Cardiac muscle cell (in vitro differentiated cells and primary cell): Measurements from ENCODE around the gene CABP7. TPM values are rescaled to one million over a fixed set of nuclear protein-coding genes. Genes with fewer than 3 reads are reported as not detected.

ENCODE experiments used
- DNase-seq, 2 donors: peaks; one replicate each; pipeline versions ENCODE4 v3.0.0 to v3.0.0-alpha.2; 2010 to 2017; ENCODE audit warnings: low read depth in 1 of 2, low spot score in 1 of 2
- H3K27ac ChIP-seq: fragments of 200-600 bp; sonication (generic); 2 replicates; pipeline ENCODE4 v1.5.1; 2016
- H3K27me3 ChIP-seq: fragments of 200-600 bp; sonication (generic); 2 replicates; pipeline ENCODE4 v1.6.0; 2016; ENCODE audit warnings: control low read depth
- H3K36me3 ChIP-seq: fragments of 200-600 bp; sonication (generic); 2 replicates; pipeline ENCODE4 v1.5.1; 2016; ENCODE audit warnings: control low read depth
- H3K4me1 ChIP-seq: fragments of 200-600 bp; sonication (generic); 2 replicates; pipeline ENCODE4 v1.8.1; 2017; ENCODE audit warnings: low read depth, mild to moderate bottlenecking, mixed run types
- H3K4me3 ChIP-seq: fragments of 200-600 bp; sonication (generic); 2 replicates; pipeline ENCODE4 v1.5.1; 2016; ENCODE audit warnings: mild to moderate bottlenecking
- H3K9me3 ChIP-seq: fragments of 200-600 bp; sonication (generic); 2 replicates; pipeline ENCODE4 v1.5.1; 2017; ENCODE audit warnings: low read depth, mild to moderate bottlenecking, control low read depth
- CTCF ChIP-seq: IDR thresholded peaks from 2 replicates; pipeline ENCODE4 v1.5.1; 2012; ENCODE audit warnings: low read depth, mild to moderate bottlenecking, low read length
- polyA plus RNA-seq: library from polyadenylated mRNA; unstranded; fragments of >200 nt; fragmentation: Nextera tagmentation; extraction: Ambion mirVana; gene quantifications from 2 replicates; pipeline ENCODE4 v1.2.1, GENCODE V29; 2016
- total RNA-seq: library from RNA; depleted of rRNA; stranded (reverse); fragments of >200 nt; gene quantifications from 2 replicates; pipeline ENCODE4 v1.2.3, GENCODE V29; 2016

Gene CABP7
- total and polyA plus RNA-seq, 2 experiments from 2014 or later: 0.11 TPM; not detected in 1

GRCh38 chr22:29691636-29692326 lies 28.0 kb upstream of the CABP7 start:
- Histone ChIP-seq H3K4me1 (peaks cover 4% of the 10 kb centered on the region), H3K27me3 (no peaks in the 10 kb centered on the region), H3K36me3 (no peaks in the 10 kb centered on the region), H3K27ac (no peak overlapping the region), H3K9me3 (no peaks in the 10 kb centered on the region), H3K4me3 (no peak overlapping the region)
- no peak for DNase-seq
- TF ChIP-seq CTCF: no peak

GRCh38 chr22:29692327-29692640 lies 27.5 kb upstream of the CABP7 start:
- Histone ChIP-seq H3K27me3 (no peaks in the 10 kb centered on the region), H3K4me3 (no peak overlapping the region), H3K4me1 (peaks cover 4% of the 10 kb centered on the region), H3K27ac (no peak overlapping the region), H3K9me3 (no peaks in the 10 kb centered on the region), H3K36me3 (no peaks in the 10 kb centered on the region)
- DNase-seq: no peak
- TF ChIP-seq CTCF: no peak

GRCh38 chr22:29693161-29693560 lies 26.6 kb upstream of the CABP7 start:
- TF ChIP-seq CTCF: no peak
- H3K4me1 ChIP-seq: peaks cover 6% of the 10 kb centered on the region
- DNase-seq: no peak
- H3K9me3 ChIP-seq: no peaks in the 10 kb centered on the region
- H3K4me3 ChIP-seq: no peak overlapping the region
- H3K27ac ChIP-seq: no peak overlapping the region
- no peaks in the 10 kb centered on the region for H3K27me3 ChIP-seq
- H3K36me3 ChIP-seq: no peaks in the 10 kb centered on the region

GRCh38 chr22:29693671-29694070 lies 26.1 kb upstream of the CABP7 start:
- Histone ChIP-seq H3K36me3 (no peaks in the 10 kb centered on the region), H3K4me1 (peaks cover 11% of the 10 kb centered on the region), H3K27me3 (no peaks in the 10 kb centered on the region), H3K4me3 (no peak overlapping the region), H3K27ac (no peak overlapping the region), H3K9me3 (no peaks in the 10 kb centered on the region)
- DNase-seq: no peak
- no peak for TF ChIP-seq CTCF

GRCh38 chr22:29695129-29695926 lies 24.5 kb upstream of the CABP7 start:
- Histone ChIP-seq H3K27me3 (no peaks in the 10 kb centered on the region), H3K27ac (no peak overlapping the region), H3K36me3 (no peaks in the 10 kb centered on the region), H3K4me1 (peaks cover 11% of the 10 kb centered on the region), H3K9me3 (no peaks in the 10 kb centered on the region), H3K4me3 (no peak overlapping the region)
- no peak for DNase-seq
- no peak for TF ChIP-seq CTCF
